Liver (tissue), 9 donors: ENCODE data around the gene ZNF778. TPM values are rescaled to one million over a fixed set of nuclear protein-coding genes. Genes with fewer than 3 reads are reported as not detected.

Source experiments
- DNase-seq: peaks from one replicate; pipeline ENCODE4 v3.0.0-alpha.2; 2017; ENCODE audit warnings: low spot score
- H3K27ac ChIP-seq, 2 donors: one replicate each; pipeline ENCODE4 v1.7.0; 2013; ENCODE audit warnings: inconsistent platforms in 2 of 2, low read length in 2 of 2, control low read depth in 1 of 2, low read depth in 1 of 2, mild to moderate bottlenecking in 1 of 2
- H3K27me3 ChIP-seq, 4 donors: one replicate each; pipeline versions ENCODE4 v1.6.1 to v1.7.0; 2013; ENCODE audit warnings: low read length in 3 of 4, inconsistent platforms in 1 of 4, mild to moderate bottlenecking in 1 of 4, moderate library complexity in 1 of 4; ENCODE audit not compliant: control insufficient read depth in 4 of 4, insufficient read depth in 4 of 4
- H3K36me3 ChIP-seq, 4 donors: one replicate each; pipeline versions ENCODE4 v1.6.1 to v1.7.0; 2013; ENCODE audit warnings: low read length in 3 of 4, mild to moderate bottlenecking in 3 of 4, low read depth in 1 of 4, moderate library complexity in 1 of 4; ENCODE audit not compliant: control insufficient read depth in 4 of 4, insufficient read depth in 3 of 4
- H3K4me1 ChIP-seq, 4 donors: one replicate each; pipeline versions ENCODE4 v1.6.1 to v1.7.0; 2013; ENCODE audit warnings: low read length in 3 of 4, mild to moderate bottlenecking in 3 of 4, moderate library complexity in 1 of 4; ENCODE audit not compliant: control insufficient read depth in 4 of 4, insufficient read depth in 4 of 4
- H3K4me3 ChIP-seq, 3 donors: one replicate each; pipeline versions ENCODE4 v1.6.1 to v1.7.0; 2013; ENCODE audit warnings: low read length in 3 of 3, control low read depth in 1 of 3, low read depth in 1 of 3, mild to moderate bottlenecking in 1 of 3
- H3K9ac ChIP-seq, 2 donors: one replicate each; pipeline ENCODE4 v1.7.0; 2013; ENCODE audit warnings: low read length in 2 of 2, mild to moderate bottlenecking in 2 of 2, moderate library complexity in 2 of 2, control low read depth in 1 of 2, low read depth in 1 of 2
- H3K9me3 ChIP-seq, 4 donors: one replicate each; pipeline versions ENCODE4 v1.6.1 to v1.7.0; 2013; ENCODE audit warnings: low read length in 3 of 4; ENCODE audit not compliant: control insufficient read depth in 4 of 4
- CTCF ChIP-seq: fragments of 150-350 bp; IDR thresholded peaks from 2 replicates; pipeline ENCODE4 v1.5.1; 2017; ENCODE audit warnings: improper control_type of control experiment, low read depth, low read length; ENCODE audit not compliant: missing input control
- EGR1 ChIP-seq, 2 donors: IDR thresholded peaks; 2 replicates each; pipeline ENCODE4 v1.6.1; 2016 to 2018; ENCODE audit warnings: antibody characterized with exemption in 2 of 2, low read depth in 2 of 2
- FOXA1 ChIP-seq: IDR thresholded peaks from 2 replicates; pipeline ENCODE4 v1.6.1; 2016; ENCODE audit warnings: antibody characterized with exemption
- FOXA2 ChIP-seq: IDR thresholded peaks from 2 replicates; pipeline ENCODE4 v1.6.1; 2016; ENCODE audit warnings: antibody characterized with exemption
- GABPA ChIP-seq, 2 donors: IDR thresholded peaks in 1 of 2; conservative IDR thresholded peaks in 1 of 2; 2 replicates each; pipeline ENCODE4 v1.6.1; 2016; ENCODE audit warnings: antibody characterized with exemption in 2 of 2, mild to moderate bottlenecking in 1 of 2, moderate library complexity in 1 of 2
- HNF4A ChIP-seq, 2 donors: conservative IDR thresholded peaks; 2 replicates each; pipeline ENCODE4 v1.6.1; 2016; ENCODE audit warnings: antibody characterized with exemption in 2 of 2, mild to moderate bottlenecking in 2 of 2
- HNF4G ChIP-seq: IDR thresholded peaks from 2 replicates; pipeline ENCODE4 v1.6.1; 2016; ENCODE audit warnings: antibody characterized with exemption
- JUND ChIP-seq, 2 donors: IDR thresholded peaks; 2 replicates each; pipeline ENCODE4 v1.6.1; 2016; ENCODE audit warnings: antibody characterized with exemption in 2 of 2
- NR2F2 ChIP-seq: IDR thresholded peaks from 2 replicates; pipeline ENCODE4 v1.6.1; 2016; ENCODE audit warnings: antibody characterized with exemption
- RAD21 ChIP-seq, 2 donors: IDR thresholded peaks; 2 replicates each; pipeline ENCODE4 v1.6.1; 2016; ENCODE audit warnings: antibody characterized with exemption in 2 of 2, mild to moderate bottlenecking in 2 of 2
- REST ChIP-seq: IDR thresholded peaks from 2 replicates; pipeline ENCODE4 v1.6.1; 2016; ENCODE audit warnings: antibody characterized with exemption, mild to moderate bottlenecking
- RXRA ChIP-seq, 2 donors: IDR thresholded peaks; 2 replicates each; pipeline ENCODE4 v1.6.1; 2017 to 2018; ENCODE audit warnings: antibody characterized with exemption in 2 of 2, mild to moderate bottlenecking in 1 of 2
- SP1 ChIP-seq: IDR thresholded peaks from 2 replicates; pipeline ENCODE4 v1.6.1; 2018; ENCODE audit warnings: antibody characterized with exemption, mild to moderate bottlenecking
- TAF1 ChIP-seq: conservative IDR thresholded peaks from 2 replicates; pipeline ENCODE4 v1.6.1; 2016; ENCODE audit warnings: antibody characterized with exemption, mild to moderate bottlenecking
- YY1 ChIP-seq: IDR thresholded peaks from 2 replicates; pipeline ENCODE4 v1.6.1; 2016; ENCODE audit warnings: antibody characterized with exemption, mild to moderate bottlenecking
- ZBTB33 ChIP-seq: IDR thresholded peaks from 2 replicates; pipeline ENCODE4 v1.6.1; 2016; ENCODE audit warnings: antibody characterized with exemption
- WGBS: extraction: QIAGEN DNeasy Blood & Tissue Kit; methylation state at CpG from one replicate; pipeline ENCODE4 v1.1.7; 2013; 5-methylcytosine and 5-hydroxymethylcytosine counted together
- polyA plus RNA-seq, 2 donors: library from polyadenylated mRNA; stranded (reverse) in 1 of 2; unstranded in 1 of 2; fragments of 200-250 nt in 1 of 2; fragments of >200 nt in 1 of 2; fragmentation: Nextera tagmentation in 1 of 2; extraction: Ambion mirVana in 1 of 2; gene quantifications; one replicate each; pipeline versions ENCODE4 v1.2.1 to v1.2.3, GENCODE V29; 2013 to 2015
- total RNA-seq, 2 donors: library from RNA; depleted of rRNA; stranded (reverse); fragments of >200 nt; gene quantifications; one replicate each; pipeline ENCODE4 v1.2.3, GENCODE V29; 2014
- TF ChIP-seq, protein P1 (sequence below): IDR thresholded peaks from 2 replicates; pipeline ENCODE4 v1.6.1; 2016; ENCODE audit warnings: antibody characterized with exemption
- TF ChIP-seq, protein P2 (sequence below): IDR thresholded peaks from 2 replicates; pipeline ENCODE4 v1.6.1; 2016; ENCODE audit warnings: antibody characterized with exemption
- donor health status: healthy.
- donor health status: healthy.
- donor health status: healthy.
- donor health status: healthy.
- donor health status: healthy.

The ZNF778 gene
- total and polyA plus RNA-seq, 4 donors = 0.75 to 9.2 (median 4.2) TPM

DNA sequence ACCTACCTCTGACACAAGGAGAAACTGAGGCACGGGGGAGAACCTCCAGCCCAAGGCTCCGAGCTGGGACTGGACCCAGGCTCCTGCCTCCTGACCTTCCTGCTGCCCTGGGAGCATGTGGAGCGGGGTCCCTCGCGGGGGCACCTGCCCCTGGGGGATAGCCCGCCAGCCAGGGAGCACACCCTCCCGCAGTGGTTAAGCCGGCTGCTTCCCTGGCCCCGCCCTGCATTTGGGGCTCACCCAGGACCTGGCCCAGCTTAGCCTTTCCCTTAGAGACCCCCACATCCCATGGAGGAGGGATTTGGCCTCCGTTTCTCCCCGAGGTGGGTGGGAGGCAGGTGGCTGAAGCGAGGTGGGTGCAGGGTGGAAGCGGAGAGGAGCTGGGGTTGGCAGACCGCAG, 47.7 kb upstream of the ZNF778 start:
- 78% methylated on average over 14 of the region's 14 CpGs for whole genome bisulfite sequencing
- Histone ChIP-seq H3K27me3 (peaks cover 0 to 3% (median 0%) of the 10 kb centered on the region in 4 donors), H3K4me1 (peaks cover 3 to 14% (median 7%) of the 10 kb centered on the region in 4 donors), H3K36me3 (no peaks in the 10 kb centered on the region), H3K9me3 (no peaks in the 10 kb centered on the region), H3K4me3 (no peak overlapping the region), H3K27ac (no peak overlapping the region), H3K9ac (no peak overlapping the region)
- no peak for TF ChIP-seq RXRA (IDR thresholded peaks at IDR 0.05)
- TF ChIP-seq, protein P1, sequence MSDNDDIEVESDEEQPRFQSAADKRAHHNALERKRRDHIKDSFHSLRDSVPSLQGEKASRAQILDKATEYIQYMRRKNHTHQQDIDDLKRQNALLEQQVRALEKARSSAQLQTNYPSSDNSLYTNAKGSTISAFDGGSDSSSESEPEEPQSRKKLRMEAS = no peak
- TF ChIP-seq, protein P2, sequence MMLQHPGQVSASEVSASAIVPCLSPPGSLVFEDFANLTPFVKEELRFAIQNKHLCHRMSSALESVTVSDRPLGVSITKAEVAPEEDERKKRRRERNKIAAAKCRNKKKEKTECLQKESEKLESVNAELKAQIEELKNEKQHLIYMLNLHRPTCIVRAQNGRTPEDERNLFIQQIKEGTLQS = no peak
- no peak for TF ChIP-seq FOXA1
- no peak for TF ChIP-seq REST
- no peak for TF ChIP-seq HNF4G
- no peak for TF ChIP-seq HNF4A (conservative IDR thresholded peaks at IDR 0.05)
- no peak for DNase-seq

DNA sequence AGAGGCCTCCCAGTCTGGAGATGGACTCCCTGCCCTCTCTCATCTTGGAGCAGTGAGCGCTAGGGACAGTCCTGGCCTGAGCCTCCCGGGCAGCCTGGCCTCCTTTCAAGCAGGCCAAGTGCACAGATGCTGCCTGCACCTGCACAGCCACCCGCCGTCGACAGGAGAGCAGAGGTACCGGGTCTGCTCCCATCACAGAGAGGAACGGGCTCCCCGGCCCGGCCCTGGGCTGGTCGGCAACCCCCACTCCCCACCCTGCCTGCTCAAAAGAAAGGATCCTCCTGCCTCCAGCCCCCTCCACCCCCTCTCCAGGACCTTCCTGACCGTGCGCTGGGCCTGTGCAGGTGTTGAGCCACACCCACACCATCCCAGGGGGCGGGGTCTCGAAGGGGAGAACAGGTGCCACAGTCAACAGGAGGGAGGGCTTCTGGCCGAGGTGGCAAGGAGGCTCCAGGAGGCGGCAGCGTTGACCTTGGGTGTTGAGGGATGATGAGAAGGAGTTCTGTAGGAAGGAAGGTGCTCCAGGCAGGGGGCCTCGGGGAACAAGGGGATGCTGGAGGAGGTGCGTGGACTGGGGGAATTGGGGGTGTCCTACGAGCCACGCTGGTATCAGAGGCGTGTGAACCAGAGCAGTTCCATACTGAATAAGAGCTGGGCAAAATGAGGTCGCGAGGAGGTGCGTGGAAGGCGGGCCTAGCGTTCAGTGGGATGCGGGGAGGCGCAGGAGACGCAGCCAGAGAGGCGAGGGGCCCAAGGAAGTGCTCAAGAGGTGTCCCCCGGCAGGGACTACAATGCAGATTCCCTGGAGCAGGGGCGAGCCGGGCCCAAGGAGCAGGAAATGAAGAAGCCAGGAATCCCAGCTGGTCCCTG, 46.9 kb upstream of the ZNF778 start:
- Histone ChIP-seq H3K36me3 (no peaks in the 10 kb centered on the region), H3K27ac (no peak overlapping the region), H3K9ac (no peak overlapping the region), H3K4me1 (peaks cover 3 to 14% (median 7%) of the 10 kb centered on the region in 4 donors), H3K27me3 (peaks cover 0 to 3% (median 0%) of the 10 kb centered on the region in 4 donors), H3K4me3 (peak overlapping the region in 1 of 3 donors; percentile 9), H3K9me3 (no peaks in the 10 kb centered on the region)
- TF ChIP-seq, protein P1 = no peak
- TF ChIP-seq FOXA1 (no peak), HNF4G (no peak), REST (no peak), CTCF (no peak), FOXA2 (no peak), SP1 (no peak), TAF1 (no peak), RXRA (IDR thresholded peaks at IDR 0.05) (no peak), RAD21 (IDR thresholded peaks at IDR 0.05) (no peak), GABPA (IDR thresholded peaks at IDR 0.05 in 1 of 2, conservative IDR thresholded peaks at IDR 0.05 in 1 of 2) (no peak), JUND (IDR thresholded peaks at IDR 0.05) (no peak), YY1 (no peak), NR2F2 (no peak), ZBTB33 (no peak), HNF4A (conservative IDR thresholded peaks at IDR 0.05) (no peak), EGR1 (IDR thresholded peaks at IDR 0.05; ENCODE audit: low read depth in 2 of 2) (no peak)
- TF ChIP-seq, protein P2 = no peak
- DNase-seq = no peak
- WGBS = 15% methylated on average over 34 of the region's 34 CpGs
